HG03354 (cell line): Measurements from ENCODE around the gene CDH23.

Experiments used
- ATAC-seq: cut with Tn5 transposase; IDR thresholded peaks from one replicate; pipeline ENCODE4 v1.9.1; 2021; ENCODE audit warnings: mild to moderate bottlenecking; ENCODE audit not compliant: unreplicated experiment, poor library complexity, severe bottlenecking

The CDH23 gene

DNA sequence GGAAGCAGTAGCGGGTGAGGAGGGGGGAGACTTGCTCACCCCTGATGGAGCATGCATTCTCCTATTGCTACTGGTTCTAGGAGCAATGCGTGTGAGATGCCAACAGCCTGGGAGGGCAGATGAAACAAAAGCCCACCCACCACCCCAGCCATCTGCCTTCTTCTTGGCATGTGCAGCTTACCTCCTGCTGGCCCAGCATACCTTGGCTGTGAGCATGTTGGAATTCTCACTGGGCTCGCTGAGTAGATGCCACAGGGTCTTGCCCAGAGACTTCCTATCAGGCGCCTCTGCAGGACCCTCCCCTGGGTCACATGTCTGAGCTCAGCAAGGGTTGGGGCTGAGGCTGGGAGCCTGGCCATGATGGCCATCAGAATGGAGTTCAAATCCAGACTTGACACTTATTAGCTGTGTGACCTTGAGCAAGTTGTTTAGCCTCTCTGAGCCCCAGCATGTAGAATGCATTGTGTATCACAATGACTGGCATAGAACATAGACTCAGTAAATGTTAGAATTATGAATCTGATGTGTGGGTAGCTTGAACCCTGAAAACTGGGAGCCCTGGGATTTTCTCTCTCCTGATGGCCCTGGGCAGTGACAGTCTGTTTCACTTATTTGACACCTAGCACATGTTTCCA lies 38.2 kb downstream of the CDH23 start:
- ATAC-seq = no peak

DNA sequence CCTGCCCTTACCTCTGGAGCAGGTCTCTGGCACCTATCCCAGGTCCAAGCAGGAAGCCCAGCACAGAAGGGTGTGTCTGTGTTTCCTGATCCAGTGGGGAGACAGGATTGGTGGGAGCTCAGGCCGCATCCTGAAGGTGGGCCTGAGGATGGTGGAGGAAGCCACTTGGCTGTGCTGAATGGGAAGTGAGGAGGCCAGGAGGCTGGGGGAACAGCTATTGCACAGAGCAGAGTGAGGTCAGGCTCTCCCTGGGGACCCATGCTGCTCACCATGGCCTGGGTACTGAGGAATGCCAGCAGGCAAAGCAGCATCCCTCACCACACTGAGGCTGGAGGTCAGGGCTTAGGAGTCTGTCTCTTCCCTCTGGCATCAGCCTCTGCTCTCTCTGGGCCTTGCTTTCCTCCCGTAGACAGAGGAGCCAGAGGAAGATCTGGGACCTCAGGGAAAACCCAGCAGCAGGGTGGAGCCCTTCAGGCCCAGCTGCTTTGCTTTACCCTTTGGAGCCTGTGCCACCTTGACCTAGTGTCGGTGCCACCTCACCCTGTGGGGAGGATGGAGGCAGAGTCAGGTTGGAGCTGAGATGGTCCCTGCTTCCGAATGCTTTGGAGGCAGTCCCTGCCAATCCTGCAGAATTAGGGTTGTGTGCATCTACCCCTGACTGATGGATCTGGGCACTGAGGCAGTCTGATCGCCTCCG lies 39.0 kb downstream of the CDH23 start:
- no peak for ATAC-seq

DNA sequence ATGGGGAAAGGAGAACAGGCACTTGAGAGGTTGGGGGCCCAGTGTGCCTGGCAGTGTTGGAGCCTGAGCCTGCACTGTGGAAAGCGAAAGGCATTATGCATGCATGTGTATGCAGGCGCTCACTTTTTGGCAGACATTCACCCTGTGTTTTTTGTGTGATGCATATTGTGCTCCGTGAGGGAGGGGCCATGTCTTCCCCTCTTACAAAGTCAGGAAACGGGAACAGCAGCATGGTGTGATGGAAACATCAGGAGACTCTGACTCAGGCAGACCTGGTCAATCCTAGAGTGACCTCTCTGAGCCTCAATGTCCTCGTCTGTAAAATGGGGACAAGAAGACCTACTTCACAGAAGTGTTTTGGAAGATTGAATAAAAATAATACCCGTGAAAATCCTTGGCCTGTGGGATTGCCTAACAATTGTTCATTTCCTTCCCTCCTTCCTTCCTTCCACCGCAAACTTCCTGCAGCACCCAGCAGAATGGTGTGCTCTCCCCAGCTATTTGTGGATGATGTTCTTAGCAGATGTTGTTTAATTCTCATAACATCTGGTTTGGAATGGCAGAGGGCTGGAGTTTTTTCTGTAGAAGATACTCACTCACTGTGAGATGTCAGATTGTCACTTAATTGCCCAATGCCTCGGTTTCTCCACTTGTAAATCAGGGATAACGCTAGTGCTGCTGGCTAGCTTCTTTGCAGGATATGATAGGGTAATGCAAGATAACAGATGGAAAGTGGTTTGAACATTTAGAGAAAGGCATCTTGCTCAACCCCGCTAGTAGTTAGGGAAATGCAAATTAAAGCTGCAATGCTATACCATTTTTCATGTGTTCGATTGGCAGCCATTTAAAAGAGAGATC lies 39.8 kb downstream of the CDH23 start:
- no peak for ATAC-seq

DNA sequence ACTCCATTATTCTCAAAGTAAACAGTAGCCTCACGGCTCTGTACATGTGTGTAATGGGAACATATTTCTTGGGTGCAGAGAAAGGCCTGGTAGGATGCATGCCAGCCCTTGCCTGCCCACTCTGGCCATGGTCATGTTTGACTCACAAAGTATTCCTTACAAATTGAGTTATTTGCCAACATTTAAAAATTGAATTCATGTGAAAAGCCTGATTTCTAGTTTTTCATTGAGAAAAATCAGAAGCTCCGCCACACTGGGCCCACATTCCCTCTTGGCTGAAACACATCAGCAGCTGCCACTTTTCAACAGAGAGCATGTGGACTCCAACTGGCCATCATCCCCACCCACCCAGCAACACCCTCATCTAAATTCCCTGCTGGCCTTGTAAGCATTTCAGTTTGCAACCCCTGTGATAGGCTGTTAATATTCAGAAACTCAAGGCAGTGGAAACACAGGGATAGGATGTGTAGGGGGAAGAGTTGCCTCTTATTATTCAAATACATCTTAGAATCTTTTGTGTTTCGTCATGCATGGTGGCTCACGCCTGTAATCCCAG lies 40.9 kb downstream of the CDH23 start:
- no peak for ATAC-seq

DNA sequence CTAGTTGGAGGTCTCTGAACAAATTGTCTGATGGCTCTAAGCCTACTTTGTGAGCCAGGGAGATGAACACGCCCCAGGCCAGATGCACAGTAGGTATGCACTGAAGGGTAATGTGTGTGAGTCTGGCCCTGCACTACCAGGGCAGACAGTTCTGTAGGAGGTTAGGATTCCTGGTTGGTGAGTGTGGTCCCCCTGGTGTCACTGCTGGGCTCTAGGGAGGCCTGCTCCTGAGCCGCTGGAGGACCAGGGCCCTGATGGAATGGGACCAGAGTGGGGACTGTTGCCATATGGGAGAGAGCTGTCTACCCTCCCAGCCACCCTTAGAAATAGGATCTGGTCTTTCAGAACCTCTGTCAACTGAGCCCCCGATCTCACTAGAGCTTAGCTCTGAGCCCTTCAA lies 42.0 kb downstream of the CDH23 start:
- ATAC-seq = no peak

DNA sequence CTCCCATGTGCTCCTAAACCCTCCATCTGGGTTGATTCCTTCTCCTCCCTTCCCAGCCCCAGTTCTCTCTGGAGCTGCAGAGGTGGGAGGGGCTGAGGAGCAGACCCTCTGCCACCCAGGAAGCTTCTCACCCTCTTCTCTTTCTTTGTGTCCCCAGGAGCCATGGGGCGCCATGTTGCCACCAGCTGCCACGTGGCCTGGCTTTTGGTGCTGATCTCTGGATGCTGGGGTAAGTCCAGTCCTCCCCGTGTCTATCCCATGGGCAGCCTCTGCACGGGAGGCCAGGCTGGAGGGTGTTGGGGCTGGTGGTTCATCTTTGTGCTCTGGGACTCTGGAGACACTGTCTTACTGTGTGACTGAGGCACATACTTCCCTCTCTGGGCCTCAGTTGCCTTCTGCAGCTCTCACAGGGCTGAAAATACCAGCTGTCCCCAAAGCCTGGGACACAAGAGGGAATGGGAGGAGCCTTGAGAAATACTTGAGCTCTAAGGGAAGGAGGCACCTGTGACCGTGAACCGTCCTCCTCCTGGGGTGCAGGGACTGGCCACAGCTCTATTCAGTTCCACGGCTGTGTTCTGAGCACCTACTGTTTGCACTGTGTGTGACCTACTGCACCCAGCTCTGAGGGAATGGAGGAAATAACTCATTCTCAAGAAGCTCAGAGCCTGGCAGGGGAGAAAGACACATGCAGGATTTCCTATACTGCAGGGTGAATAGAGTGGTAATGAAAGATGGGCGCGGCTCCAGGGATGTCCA lies 43.1 kb downstream of the CDH23 start:
- no peak for ATAC-seq

DNA sequence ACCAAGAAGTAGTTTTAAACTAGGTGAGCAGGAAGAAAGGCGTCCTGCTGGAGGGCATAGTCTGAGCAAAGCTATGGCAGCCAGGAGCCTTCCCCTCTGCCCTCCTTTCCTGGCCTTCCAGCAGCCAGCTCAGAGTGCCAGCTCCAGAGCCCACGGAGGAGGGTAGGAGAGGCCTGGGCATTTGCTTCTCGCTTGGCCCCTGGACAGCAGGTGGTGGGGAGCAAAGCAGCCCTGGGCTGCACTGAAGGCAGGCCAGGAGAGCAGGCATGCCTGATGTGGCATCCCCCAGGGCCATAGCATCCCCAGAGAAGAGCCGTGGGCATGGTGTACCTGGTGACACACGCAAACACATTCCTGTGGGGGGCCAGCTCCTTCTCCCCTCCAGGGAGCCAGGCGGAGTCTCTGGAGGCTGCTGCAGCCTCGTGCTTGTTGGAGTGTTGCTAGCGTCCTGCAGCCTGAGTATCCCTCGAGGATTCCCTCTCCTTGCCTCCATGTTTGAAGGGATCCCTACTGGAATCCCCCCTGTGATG lies 43.9 kb downstream of the CDH23 start:
- no peak for ATAC-seq

DNA sequence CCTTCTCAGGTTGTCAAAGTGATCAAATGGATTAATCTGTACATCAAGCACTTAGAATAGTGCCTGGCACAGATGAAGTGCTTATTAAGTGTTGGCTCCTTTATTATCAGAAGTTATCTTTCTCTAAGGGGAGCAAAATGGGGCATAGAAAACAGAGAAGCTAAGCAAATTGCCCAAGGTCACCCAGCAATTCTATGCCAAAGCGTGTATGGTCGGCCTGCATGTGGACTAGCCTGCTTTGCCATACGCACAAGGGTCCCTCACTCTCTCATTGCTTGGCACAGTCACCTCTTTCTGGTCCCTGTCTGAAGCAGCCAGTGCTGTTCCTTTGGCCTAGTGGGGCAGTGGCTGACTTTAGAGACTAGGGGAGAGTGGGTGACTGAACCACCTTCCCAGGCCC lies 45.3 kb downstream of the CDH23 start:
- ATAC-seq = no peak

DNA sequence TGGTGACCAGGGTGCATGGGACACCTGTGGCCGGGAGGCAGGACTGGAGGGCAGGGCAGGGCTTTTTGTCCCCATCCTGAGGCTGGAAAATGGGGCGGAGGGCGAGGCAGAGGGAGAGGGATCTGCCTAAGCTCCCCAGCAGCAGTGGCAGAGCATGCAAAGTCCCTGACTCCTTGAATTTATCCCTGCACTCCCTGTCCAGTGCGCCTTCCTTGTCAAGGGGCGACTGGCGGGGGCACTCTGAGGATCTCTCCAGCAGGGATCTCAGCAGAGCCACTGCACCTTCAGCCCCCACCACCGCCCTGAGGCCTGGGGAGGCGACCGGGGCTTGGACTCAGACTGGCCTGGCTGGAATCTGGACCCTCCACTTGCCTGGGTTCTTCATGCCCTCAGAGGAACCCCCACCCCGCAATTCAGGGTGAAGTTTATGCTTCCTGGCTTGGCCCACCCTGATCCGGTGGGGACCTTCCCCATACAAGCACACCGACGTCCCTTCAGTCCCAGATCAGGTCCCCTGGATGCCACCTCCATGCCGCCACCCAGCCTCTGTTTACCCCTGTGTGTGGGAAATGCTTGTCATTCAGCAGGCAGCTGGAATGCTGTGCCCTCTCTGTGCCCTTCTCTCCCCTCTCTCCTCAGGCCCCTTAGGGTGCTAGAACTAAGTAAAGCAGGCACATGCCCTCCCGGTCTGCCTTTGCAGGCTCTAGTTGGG lies 46.3 kb downstream of the CDH23 start:
- ATAC-seq = no peak

DNA sequence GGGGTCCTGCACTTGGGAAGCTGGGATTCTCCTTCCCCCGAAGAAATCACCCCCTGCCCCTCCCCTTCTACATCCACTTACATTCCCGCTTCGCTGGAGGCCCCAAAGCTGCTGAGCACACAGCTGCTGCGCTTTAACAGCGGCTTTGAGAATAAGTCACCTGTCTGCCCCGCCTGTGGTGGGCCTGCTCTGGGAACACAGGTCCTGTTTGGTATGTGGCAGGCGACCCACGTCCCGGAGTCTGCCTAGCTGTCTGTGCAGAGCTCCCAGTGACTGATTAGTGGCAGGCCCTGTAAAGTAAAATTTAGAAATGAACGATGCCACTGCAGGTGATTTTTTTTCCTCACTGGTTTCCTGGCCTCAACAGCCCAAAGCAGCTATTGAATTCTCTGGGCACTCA lies 47.0 kb downstream of the CDH23 start:
- no peak for ATAC-seq

DNA sequence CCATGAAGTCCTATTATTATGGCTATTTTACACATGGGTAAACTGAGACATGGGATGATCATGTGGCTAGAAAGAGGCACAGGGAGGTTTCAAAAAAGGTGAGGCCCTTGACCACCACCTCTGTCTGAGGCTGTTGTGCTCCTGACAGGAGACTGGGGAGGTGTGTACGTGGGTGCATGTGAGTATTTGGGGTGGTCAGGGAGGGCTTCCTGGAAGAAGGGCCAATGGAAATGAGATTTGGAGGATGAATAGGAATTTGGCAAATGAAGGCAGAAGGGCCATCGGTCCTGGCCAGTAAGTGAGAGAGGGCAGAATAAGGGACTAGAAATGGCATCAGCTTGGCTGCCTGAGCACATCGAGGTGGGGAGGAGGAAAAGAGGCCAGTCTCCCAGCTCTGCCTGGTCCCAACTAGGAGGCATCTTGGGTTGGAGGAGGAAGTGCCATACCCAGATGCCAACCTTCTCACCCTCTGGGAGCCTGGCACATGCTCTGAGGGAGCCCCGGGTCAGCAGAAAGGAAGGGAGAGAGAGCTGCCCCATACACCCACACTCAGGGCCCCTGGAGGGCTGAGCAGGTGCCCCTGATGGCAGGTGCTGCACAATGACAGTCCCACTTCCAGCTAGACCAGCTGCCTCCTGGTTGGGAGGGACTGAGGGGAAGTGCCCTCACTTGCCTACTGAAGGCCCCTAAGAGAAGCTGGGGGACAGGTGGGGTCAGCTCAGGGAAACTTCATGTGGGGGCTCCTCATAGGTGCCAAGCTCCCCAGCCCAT lies 47.7 kb downstream of the CDH23 start:
- no peak for ATAC-seq

DNA sequence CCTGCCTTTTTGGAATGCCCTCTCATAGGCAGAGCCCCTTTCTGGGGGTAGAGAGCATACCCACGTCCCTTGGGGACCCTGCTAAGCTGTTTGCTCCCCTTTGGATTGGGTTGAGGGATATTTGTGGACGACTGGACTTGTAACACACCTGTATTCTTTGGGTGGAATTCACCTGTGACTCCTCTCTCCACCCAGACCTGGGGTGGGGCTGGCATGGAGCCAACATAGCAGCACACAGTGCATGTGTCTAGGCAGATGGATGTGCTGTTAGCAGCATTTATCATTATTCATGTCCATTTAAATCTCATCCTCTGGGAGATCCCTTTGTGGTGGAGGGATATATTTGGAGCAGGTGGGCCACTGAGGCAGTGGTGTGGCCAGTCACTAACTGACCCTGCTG lies 51.0 kb downstream of the CDH23 start:
- ATAC-seq = no peak

DNA sequence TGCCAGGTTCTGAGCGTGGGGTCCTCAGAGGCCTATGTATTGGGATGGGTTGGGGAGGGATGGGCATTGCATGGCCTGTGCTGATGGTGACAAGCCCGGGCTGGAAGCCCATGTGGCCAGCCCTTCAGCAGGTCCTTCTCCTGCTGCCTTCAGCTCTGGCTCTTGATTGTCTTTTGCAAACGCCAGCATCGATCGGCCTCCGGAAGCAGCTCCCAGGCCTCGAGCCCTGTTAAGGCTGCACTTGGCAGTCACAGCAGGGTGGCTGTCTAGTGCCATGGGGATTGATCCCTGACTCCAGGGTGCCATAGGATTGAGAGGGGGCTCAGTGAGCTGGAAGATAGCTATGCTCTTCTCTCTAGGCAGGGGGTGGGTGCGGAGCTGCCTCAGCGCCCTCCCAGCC lies 51.4 kb downstream of the CDH23 start:
- no peak for ATAC-seq

DNA sequence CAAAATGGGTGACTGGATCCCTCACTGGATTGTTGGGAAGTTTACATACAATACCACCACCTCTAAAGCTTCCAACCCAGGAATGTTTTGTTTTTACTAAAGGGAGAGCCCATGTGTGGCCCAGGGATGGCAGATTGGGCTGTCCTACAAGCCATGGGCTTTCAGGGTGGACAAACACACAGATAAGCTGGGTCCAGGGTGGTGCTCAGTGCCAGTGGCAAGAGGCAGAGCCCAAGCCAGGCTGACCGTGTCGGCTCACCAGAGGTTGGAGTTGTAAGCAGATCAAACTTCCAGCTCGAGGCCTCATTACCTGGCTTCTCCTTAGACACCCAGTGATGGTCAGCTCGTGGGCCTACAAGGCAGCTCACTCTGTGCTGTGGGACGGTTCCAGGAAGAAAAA lies 52.3 kb downstream of the CDH23 start:
- no peak for ATAC-seq

DNA sequence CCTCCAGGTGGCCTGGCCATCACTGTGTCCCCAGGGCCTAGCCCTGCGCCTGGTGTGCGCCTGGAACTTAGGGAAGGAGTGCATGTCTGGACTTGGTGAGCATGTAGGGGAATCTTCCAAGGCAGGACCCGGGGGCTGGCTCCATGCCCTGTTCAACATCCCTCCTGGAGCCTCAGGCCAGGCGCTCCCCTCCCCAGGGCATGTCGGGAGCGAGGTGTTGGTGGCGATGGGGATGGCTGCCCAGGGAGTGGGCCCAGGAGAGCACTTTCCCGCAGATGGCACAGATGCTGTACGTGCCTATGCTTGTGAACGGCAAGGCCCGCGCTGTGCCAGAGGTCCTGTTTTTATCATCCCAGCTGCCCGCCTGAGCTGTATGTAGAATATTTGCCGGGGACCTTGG lies 55.0 kb downstream of the CDH23 start:
- ATAC-seq = no peak

DNA sequence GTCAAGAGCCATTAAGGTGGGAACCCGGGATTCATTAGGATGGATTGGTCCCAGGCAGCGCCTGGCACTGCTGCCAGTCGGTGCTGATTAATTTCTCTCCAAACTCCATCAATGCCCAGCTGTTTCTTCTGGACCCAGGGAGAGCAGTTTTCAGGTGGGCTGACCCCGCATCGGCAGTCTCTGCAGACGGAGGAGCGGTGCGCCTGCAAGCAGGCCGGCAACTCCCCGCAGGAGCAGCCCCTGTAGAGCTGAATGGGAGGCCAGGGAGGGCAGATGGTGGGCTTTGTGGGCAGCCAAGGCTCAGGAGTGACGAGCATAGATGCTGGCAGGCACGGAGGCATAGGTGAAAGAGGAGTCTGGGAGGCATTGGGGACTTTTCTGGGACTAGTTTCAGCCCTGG lies 56.5 kb downstream of the CDH23 start:
- ATAC-seq = no peak

DNA sequence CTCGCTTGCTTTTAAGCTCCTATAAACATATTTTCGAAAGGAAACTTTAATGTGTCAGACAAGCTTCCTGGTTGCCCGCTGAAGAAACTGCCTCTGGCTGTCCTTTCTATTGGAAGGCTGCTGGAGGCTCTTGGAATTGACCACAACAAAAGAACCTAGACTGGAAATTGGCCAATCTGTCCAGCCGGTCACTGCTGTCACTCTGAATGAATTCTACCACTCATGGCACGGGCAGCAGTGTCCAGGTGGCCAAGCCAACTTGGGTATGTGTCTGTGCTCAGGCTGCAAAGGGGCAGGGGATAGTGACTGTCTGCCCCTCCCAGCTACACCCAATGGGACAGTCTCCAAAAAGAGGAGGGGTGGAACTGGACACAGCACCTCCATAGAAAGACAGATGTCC lies 57.6 kb downstream of the CDH23 start:
- ATAC-seq = no peak

DNA sequence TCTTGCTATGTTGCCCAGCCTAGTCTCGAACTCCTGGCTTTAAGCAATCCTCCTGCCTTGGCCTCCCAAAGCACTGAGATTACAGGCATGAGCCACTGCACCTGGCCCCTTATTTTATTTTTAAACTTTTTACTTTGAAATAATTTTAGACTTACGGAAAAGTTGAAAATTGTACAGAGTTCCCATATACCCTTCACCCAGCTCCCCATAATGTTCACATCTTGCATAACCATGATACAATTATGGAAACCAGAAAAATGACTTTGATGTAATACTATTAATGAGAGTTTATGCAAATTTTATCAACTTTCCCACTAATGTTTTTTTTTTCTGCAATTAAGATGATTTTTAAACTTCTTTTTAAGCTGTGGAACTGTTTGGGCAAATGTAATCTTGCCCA lies 58.3 kb downstream of the CDH23 start:
- ATAC-seq = no peak
